Stomach (tissue), 4 donors: ENCODE results near the gene C15orf39.

Experiments
- CTCF ChIP-seq, 7 experiments: fragments of 450-650 bp in 4 of 7; fragments of 200-600 bp in 3 of 7; sonication (generic) in 3 of 7; IDR thresholded peaks; one replicate each; pipeline ENCODE4 v1.5.1; 2016 to 2019; ENCODE audit warnings: antibody characterized with exemption in 7 of 7, control low read depth in 2 of 7, mild to moderate bottlenecking in 1 of 7
- EP300 ChIP-seq: sonication (generic); formaldehyde crosslinking; IDR thresholded peaks from one replicate; pipeline ENCODE4 v1.6.1; 2017; ENCODE audit warnings: antibody characterized with exemption

GRCh38 chr15:75161106-75161916 is 40.4 kb upstream of the C15orf39 start:
- TF ChIP-seq CTCF (IDR thresholded peaks at IDR 0.05) (no peak), EP300 (no peak)
